Coronary artery (tissue), 2 donors: ENCODE data around the gene FBLN1.
"Not testable (repeated sequence)": the region's sequence is repeated elsewhere in the genome, so short reads cannot be mapped to it uniquely, and the experiment has no call there.

Source experiments
- DNase-seq: peaks from one replicate; pipeline ENCODE4 v3.0.0-alpha.2; 2017; ENCODE audit warnings: low spot score
- H3K27ac ChIP-seq, 2 donors: fragments of 200-600 bp; sonication (generic); one replicate each; pipeline ENCODE4 v1.5.1; 2016 to 2019
- H3K4me3 ChIP-seq: fragments of 200-600 bp; sonication (generic); 2 replicates; pipeline ENCODE4 v1.5.1; 2016; ENCODE audit warnings: mild to moderate bottlenecking, moderate library complexity
- CTCF ChIP-seq: fragments of 200-600 bp; sonication (generic); IDR thresholded peaks from one replicate; pipeline ENCODE4 v1.5.1; 2019; ENCODE audit warnings: antibody characterized with exemption

FBLN1 gene

GRCh38 chr22:45459235-45459634 is 43.4 kb upstream of the FBLN1 start:
- H3K4me3 ChIP-seq = no peak overlapping the region
- H3K27ac ChIP-seq = peak overlapping the region in 1 of 2 donors; percentile 40
- TF ChIP-seq CTCF = no peak
- DNase-seq = no peak

- DNase-seq = no peak
- Histone ChIP-seq H3K27ac (peak overlapping the region in 1 of 2 donors; percentile 66), H3K4me3 (no peak overlapping the region)
- no peak for TF ChIP-seq CTCF
Measured at GRCh38 chr22:45460288-45461109, 42.2 kb upstream of the FBLN1 start.

DNA sequence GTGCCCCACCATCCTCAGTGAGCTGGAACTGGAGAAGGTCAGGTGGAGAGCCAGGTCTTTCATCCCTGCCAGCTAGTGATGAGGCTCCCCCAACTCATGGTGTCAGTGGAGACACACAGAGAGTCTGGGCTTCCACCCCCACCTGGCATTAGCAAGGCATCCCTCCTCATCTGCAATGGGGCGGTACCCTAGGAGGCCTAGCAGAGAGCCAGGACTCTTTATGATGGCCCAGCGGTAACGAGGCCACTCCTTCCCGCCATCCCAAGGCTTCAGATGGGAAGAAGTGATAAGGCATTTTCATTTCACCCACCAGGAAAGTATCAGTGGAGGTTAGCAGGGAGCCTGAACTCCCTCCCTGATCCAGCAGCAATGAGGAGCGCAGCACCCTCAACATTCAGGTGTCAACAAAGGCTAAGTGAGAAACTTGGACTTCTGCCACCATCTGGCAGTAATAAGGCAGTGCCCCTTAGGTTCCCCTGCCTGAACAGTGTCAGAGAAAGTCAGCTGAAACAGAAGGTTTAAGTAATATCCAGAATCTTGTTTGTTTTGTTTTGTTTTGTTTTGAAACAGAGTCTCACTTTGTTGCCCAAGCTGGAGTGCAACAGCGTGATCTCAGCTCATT is 40.5 kb upstream of the FBLN1 start:
- Histone ChIP-seq H3K27ac (no peak overlapping the region), H3K4me3 (no peak overlapping the region)
- no peak for TF ChIP-seq CTCF
- no peak for DNase-seq

- not testable (repeated sequence) for H3K27ac ChIP-seq, DNase-seq, H3K4me3 ChIP-seq
Measured at GRCh38 chr22:45463691-45464090, 39.0 kb upstream of the FBLN1 start.

DNA sequence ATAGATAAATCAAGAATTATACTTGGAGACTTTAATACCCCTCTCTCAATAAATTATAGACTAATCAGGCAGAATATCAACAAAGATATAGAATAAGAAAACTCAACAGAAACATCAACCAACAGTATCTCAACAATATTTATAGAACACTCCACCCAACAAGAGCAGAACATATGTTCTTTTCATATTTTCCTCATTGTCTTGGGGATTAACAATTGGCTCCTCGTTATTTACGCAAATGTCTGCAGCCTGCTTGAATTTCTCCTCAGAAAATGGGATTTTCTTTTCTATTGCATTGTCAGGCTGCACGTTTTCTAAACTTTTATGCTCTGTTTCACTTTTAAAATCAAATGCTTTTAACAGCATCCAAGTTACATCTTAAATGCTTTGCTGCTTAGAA is 37.0 kb upstream of the FBLN1 start:
- no peak overlapping the region for H3K27ac ChIP-seq
- no peak for DNase-seq
- H3K4me3 ChIP-seq = no peak overlapping the region
- TF ChIP-seq CTCF = no peak

- Histone ChIP-seq H3K27ac (peak overlapping the region in 1 of 2 donors; percentile 75), H3K4me3 (no peak overlapping the region)
- TF ChIP-seq CTCF = no peak
- no peak for DNase-seq
Measured at GRCh38 chr22:45468872-45469271, 33.8 kb upstream of the FBLN1 start.

- no peak for DNase-seq
- Histone ChIP-seq H3K27ac (peak overlapping the region in 1 of 2 donors; percentile 75), H3K4me3 (no peak overlapping the region)
Measured at GRCh38 chr22:45469281-45470073, 33.2 kb upstream of the FBLN1 start.

More at GRCh38 chr22:45469281-45470073, 33.2 kb upstream of the FBLN1 start:
- TF ChIP-seq CTCF = no peak
